ENCODE results near the gene GALNT9.

GRCh38 chr12:132313182-132313581 lies 16.2 kb downstream of the GALNT9 start:
- TF ChIP-seq POLR2AphosphoS5 (IDR thresholded peaks at IDR 0.05) = no peak
- TF ChIP-seq POLR2A (IDR thresholded peaks at IDR 0.05) = no peak
- no peak for TF ChIP-seq CTCF (IDR thresholded peaks at IDR 0.05 in 8 of 11, conservative IDR thresholded peaks at IDR 0.05 in 3 of 11)
